Parathyroid adenoma (tissue), 2 donors: ENCODE results near the gene KDM3A.
"Not testable (repeated sequence)": the region's sequence is repeated elsewhere in the genome, so short reads cannot be mapped to it uniquely, and the experiment has no call there.

Experiments used
- H2AFZ ChIP-seq: fragments of 300-600 bp; sonication (generic); one replicate; pipeline ENCODE4 v1.7.0; 2017; ENCODE audit warnings: antibody characterized with exemption, mild to moderate bottlenecking
- H3K27ac ChIP-seq: fragments of 300-600 bp; sonication (generic); one replicate; pipeline ENCODE4 v1.7.0; 2017
- H3K27me3 ChIP-seq: fragments of 300-600 bp; sonication (generic); one replicate; pipeline ENCODE4 v1.7.0; 2017; ENCODE audit warnings: low read length; ENCODE audit not compliant: control insufficient read depth, insufficient read depth
- H3K36me3 ChIP-seq: fragments of 300-600 bp; sonication (generic); one replicate; pipeline ENCODE4 v1.7.0; 2017; ENCODE audit warnings: low read length; ENCODE audit not compliant: control insufficient read depth, insufficient read depth
- H3K4me1 ChIP-seq: fragments of 300-600 bp; sonication (generic); one replicate; pipeline ENCODE4 v1.7.0; 2017; ENCODE audit warnings: control low read depth
- H3K4me2 ChIP-seq: fragments of 300-600 bp; sonication (generic); one replicate; pipeline ENCODE4 v1.7.0; 2017; ENCODE audit warnings: low read length
- H3K4me3 ChIP-seq: fragments of 300-600 bp; sonication (generic); one replicate; pipeline ENCODE4 v1.7.0; 2017; ENCODE audit warnings: low read depth, low read length
- H3K79me2 ChIP-seq: fragments of 300-600 bp; sonication (generic); one replicate; pipeline ENCODE4 v1.7.0; 2017; ENCODE audit warnings: control low read depth
- H3K9ac ChIP-seq: fragments of 300-600 bp; sonication (generic); one replicate; pipeline ENCODE4 v1.7.0; 2017; ENCODE audit warnings: mild to moderate bottlenecking
- H3K9me3 ChIP-seq: fragments of 300-600 bp; sonication (generic); one replicate; pipeline ENCODE4 v1.7.0; 2017; ENCODE audit warnings: low read length; ENCODE audit not compliant: control insufficient read depth
- CTCF ChIP-seq: fragments of 300-600 bp; sonication (generic); IDR thresholded peaks from one replicate; pipeline ENCODE4 v1.7.0; 2017; ENCODE audit warnings: antibody characterized with exemption, mild to moderate bottlenecking
- donor health status: primary hyperparathyroidism.

The KDM3A gene

DNA sequence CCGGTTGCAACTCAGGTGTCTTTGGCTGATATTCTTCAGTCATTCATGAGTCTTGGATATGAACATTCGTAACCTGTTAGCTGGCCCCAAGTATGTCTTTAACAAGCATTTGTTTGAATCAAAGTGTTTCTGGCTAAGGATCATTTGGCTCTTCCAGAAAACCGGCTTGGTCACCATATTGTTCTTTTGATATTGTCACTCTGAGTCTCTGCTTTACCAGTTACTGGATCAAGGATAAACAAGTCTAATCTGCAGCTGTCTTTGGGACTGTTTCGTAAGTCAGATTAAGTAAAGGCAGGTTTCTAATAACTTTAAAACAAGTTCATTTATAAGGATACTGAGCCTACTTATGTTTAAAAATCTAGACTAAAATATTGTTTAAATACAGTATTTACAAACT is 49.1 kb downstream of the KDM3A start:
- H3K9me3 ChIP-seq, result no peaks in the 10 kb centered on the region
- no peak overlapping the region for H3K27ac ChIP-seq
- H3K79me2 ChIP-seq, result no peaks in the 10 kb centered on the region
- no peaks in the 10 kb centered on the region for H3K27me3 ChIP-seq
- H3K4me2 ChIP-seq, result no peak overlapping the region
- H3K4me1 ChIP-seq, result no peaks in the 10 kb centered on the region
- no peak for TF ChIP-seq CTCF
- H3K36me3 ChIP-seq, result no peaks in the 10 kb centered on the region
- H3K4me3 ChIP-seq, result no peak overlapping the region
- H3K9ac ChIP-seq, result no peak overlapping the region
- no peak overlapping the region for H2AFZ ChIP-seq

DNA sequence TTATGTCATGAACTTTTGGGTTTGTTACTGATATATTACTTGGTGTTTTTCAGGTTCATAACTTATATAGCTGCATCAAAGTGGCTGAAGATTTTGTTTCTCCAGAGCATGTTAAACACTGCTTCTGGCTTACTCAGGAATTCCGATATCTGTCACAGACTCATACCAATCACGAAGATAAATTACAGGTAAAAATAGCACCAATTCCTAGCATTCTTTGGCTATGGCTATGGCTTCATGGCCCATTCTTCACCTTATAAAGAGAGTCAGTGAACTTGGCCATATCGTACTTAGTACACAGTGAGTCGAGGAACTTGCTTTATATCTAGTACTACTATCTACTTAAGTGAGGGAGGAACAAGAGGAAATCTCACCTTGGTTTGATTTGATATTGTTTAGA is 49.9 kb downstream of the KDM3A start:
- Histone ChIP-seq H3K9ac (no peak overlapping the region), H3K4me3 (no peak overlapping the region), H3K27ac (no peak overlapping the region), H3K9me3 (no peaks in the 10 kb centered on the region), H3K27me3 (no peaks in the 10 kb centered on the region), H2AFZ (no peak overlapping the region), H3K4me1 (no peaks in the 10 kb centered on the region), H3K79me2 (no peaks in the 10 kb centered on the region), H3K4me2 (no peak overlapping the region), H3K36me3 (no peaks in the 10 kb centered on the region)
- no peak for TF ChIP-seq CTCF

DNA sequence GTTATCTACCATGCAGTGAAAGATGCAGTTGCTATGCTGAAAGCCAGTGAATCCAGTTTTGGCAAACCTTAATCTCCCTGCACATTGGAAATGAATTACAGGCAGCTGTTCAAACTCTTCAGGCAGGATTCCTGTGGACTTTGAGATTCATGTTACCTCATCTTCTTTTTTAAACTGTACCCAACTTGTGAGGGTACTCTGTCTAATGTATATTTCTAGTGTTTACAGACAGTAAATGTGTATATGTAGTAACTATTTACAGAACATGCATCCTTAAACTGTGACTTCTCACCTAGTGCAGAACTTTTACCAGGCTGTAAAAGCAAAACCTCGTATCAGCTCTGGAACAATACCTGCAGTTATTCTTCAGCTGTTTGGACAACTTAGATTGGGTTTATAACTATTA is 50.9 kb downstream of the KDM3A start:
- Histone ChIP-seq H3K4me1 (no peaks in the 10 kb centered on the region), H3K79me2 (no peaks in the 10 kb centered on the region), H3K4me3 (no peak overlapping the region), H3K36me3 (no peaks in the 10 kb centered on the region), H3K4me2 (no peak overlapping the region), H3K9me3 (no peaks in the 10 kb centered on the region), H2AFZ (no peak overlapping the region), H3K27ac (no peak overlapping the region), H3K27me3 (no peaks in the 10 kb centered on the region), H3K9ac (no peak overlapping the region)
- no peak for TF ChIP-seq CTCF

GRCh38 chr2:86496391-86496790 is 55.2 kb downstream of the KDM3A start:
- H3K36me3 ChIP-seq, H3K9ac ChIP-seq, H3K4me1 ChIP-seq, H2AFZ ChIP-seq, H3K4me2 ChIP-seq, H3K27ac ChIP-seq, H3K27me3 ChIP-seq, H3K9me3 ChIP-seq, H3K4me3 ChIP-seq, H3K79me2 ChIP-seq: not testable (repeated sequence)

- H3K9ac ChIP-seq, result no peak overlapping the region
- no peaks in the 10 kb centered on the region for H3K27me3 ChIP-seq
- H3K36me3 ChIP-seq, result no peaks in the 10 kb centered on the region
- no peak overlapping the region for H3K4me3 ChIP-seq
- H3K79me2 ChIP-seq, result no peaks in the 10 kb centered on the region
- H3K9me3 ChIP-seq, result no peaks in the 10 kb centered on the region
- H2AFZ ChIP-seq, result no peak overlapping the region
- TF ChIP-seq CTCF, result no peak
- no peak overlapping the region for H3K4me2 ChIP-seq
- no peaks in the 10 kb centered on the region for H3K4me1 ChIP-seq
- no peak overlapping the region for H3K27ac ChIP-seq
Measured at GRCh38 chr2:86498468-86499260, 57.5 kb downstream of the KDM3A start.
